CD4-positive, alpha-beta memory T cell (primary cell): Measurements from ENCODE around the gene CNDP2. TPM values are rescaled to one million over a fixed set of nuclear protein-coding genes. Genes with fewer than 3 reads are reported as not detected.
A peak's percentile ranks its signal among the peaks of the same experiment; 100 is the strongest.

Experiments
- CTCF ChIA-PET: fragments of 350-600 bp; sonication (Branson Sonifier 250); formaldehyde crosslinking; loops from one replicate; lab custom pipeline; 2021; ENCODE audit warnings: inconsistent platforms; ENCODE audit not compliant: partially characterized antibody; lab: Charles Lee
- POLR2A ChIA-PET: fragments of 350-600 bp; sonication (Branson Sonifier 250); formaldehyde crosslinking; loops from one replicate; lab custom pipeline; 2021; ENCODE audit not compliant: partially characterized antibody; lab: Charles Lee
- DNase-seq, 5 donors: peaks; one replicate each; pipeline versions ENCODE4 v3.0.0 to v3.0.0-alpha.2; 2020 to 2022; ENCODE audit warnings: mixed read lengths in 1 of 5
- H3K27ac ChIP-seq: one replicate; pipeline ENCODE4 v1.7.0; 2013; ENCODE audit warnings: low read depth, low read length
- H3K27me3 ChIP-seq: 2 replicates; pipeline ENCODE4 v1.7.0; 2013; ENCODE audit warnings: mild to moderate bottlenecking, low read length, moderate library complexity; ENCODE audit not compliant: insufficient read depth
- H3K36me3 ChIP-seq: 2 replicates; pipeline ENCODE4 v1.7.0; 2013; ENCODE audit warnings: mild to moderate bottlenecking, low read length, moderate library complexity; ENCODE audit not compliant: insufficient read depth
- H3K4me1 ChIP-seq: 2 replicates; pipeline ENCODE4 v1.7.0; 2013; ENCODE audit warnings: mild to moderate bottlenecking, low read length, moderate library complexity; ENCODE audit not compliant: insufficient read depth
- H3K4me3 ChIP-seq, 2 donors: one replicate each; pipeline ENCODE4 v1.7.0; 2013; ENCODE audit warnings: low read length in 2 of 2, mild to moderate bottlenecking in 1 of 2
- H3K9me3 ChIP-seq, 2 donors: one replicate each; pipeline ENCODE4 v1.7.0; 2013; ENCODE audit warnings: low read length in 2 of 2, control low read depth in 1 of 2; ENCODE audit not compliant: control insufficient read depth in 1 of 2
- H3K27ac Mint-ChIP-seq, 7 donors: one replicate each; pipeline ENCODE4 v1.8.0; 2020 to 2021; ENCODE audit warnings: mixed read lengths in 7 of 7, mild to moderate bottlenecking in 6 of 7, inconsistent platforms in 3 of 7, moderate library complexity in 3 of 7
- H3K27me3 Mint-ChIP-seq, 2 donors: one replicate each; pipeline ENCODE4 v1.8.0; 2020 to 2021; ENCODE audit warnings: mixed read lengths in 2 of 2
- H3K36me3 Mint-ChIP-seq, 2 donors: one replicate each; pipeline ENCODE4 v1.8.0; 2020 to 2021; ENCODE audit warnings: mixed read lengths in 2 of 2, inconsistent platforms in 1 of 2, mild to moderate bottlenecking in 1 of 2
- H3K4me1 Mint-ChIP-seq, 4 donors: one replicate each; pipeline ENCODE4 v1.8.0; 2020 to 2021; ENCODE audit warnings: mixed read lengths in 4 of 4, mild to moderate bottlenecking in 1 of 4
- H3K4me3 Mint-ChIP-seq, 8 donors: one replicate each; pipeline ENCODE4 v1.8.0; 2020 to 2021; ENCODE audit warnings: mixed read lengths in 8 of 8, mild to moderate bottlenecking in 7 of 8, moderate library complexity in 6 of 8, inconsistent platforms in 3 of 8
- H3K9me3 Mint-ChIP-seq, 8 donors: one replicate each; pipeline ENCODE4 v1.8.0; 2020 to 2021; ENCODE audit warnings: mixed read lengths in 8 of 8, mild to moderate bottlenecking in 5 of 8, inconsistent platforms in 3 of 8, moderate library complexity in 1 of 8
- intact Hi-C: fragments of 100-400 bp; cut with micrococcal nuclease; formaldehyde crosslinking; loops from one replicate; pipeline ENCODE4 v1.15.1; 2023
- polyA plus RNA-seq, 2 donors: library from polyadenylated mRNA; unstranded; fragments of 300-500 nt; fragmentation: Illumina TruSeq; gene quantifications; one replicate each; pipeline ENCODE4 v1.2.3, GENCODE V29; 2021
- total RNA-seq, 2 experiments: library from RNA; stranded (reverse); gene quantifications; one replicate each; pipeline ENCODE4 v1.2.3, GENCODE V29; 2021

CNDP2 gene
- total and polyA plus RNA-seq, 4 experiments from 2014 or later, result 123 to 153 (median 141) TPM

GRCh38 chr18:74546751-74547530, 50.8 kb downstream of the CNDP2 start:
- Histone ChIP-seq H3K4me1 (no peaks in the 10 kb centered on the region), H3K9me3 (no peaks in the 10 kb centered on the region), H3K4me3 (no peak overlapping the region), H3K27me3 (no peaks in the 10 kb centered on the region), H3K36me3 (no peaks in the 10 kb centered on the region), H3K27ac (no peak overlapping the region)
- no peak overlapping the region for H3K27ac Mint-ChIP-seq
- no peak overlapping the region for H3K4me3 Mint-ChIP-seq
- H3K9me3 Mint-ChIP-seq, result peaks cover 0 to 15% (median 6%) of the 10 kb centered on the region in 8 donors
- CTCF ChIA-PET, result interaction anchor here (1.5 kb wide), 1 partner anchor 193 kb away, joined by 8 read pairs; no protein-coding TSS in a partner anchor
- no peak for DNase-seq
- H3K4me1 Mint-ChIP-seq, result peaks cover 0 to 2% (median 0%) of the 10 kb centered on the region in 4 donors
- POLR2A ChIA-PET, result no interaction called here
- peaks cover 0 to 1% of the 10 kb centered on the region in 2 donors for H3K36me3 Mint-ChIP-seq
- peaks cover 4% of the 10 kb centered on the region in 2 donors for H3K27me3 Mint-ChIP-seq
- intact Hi-C loops, result no loop called here

DNA sequence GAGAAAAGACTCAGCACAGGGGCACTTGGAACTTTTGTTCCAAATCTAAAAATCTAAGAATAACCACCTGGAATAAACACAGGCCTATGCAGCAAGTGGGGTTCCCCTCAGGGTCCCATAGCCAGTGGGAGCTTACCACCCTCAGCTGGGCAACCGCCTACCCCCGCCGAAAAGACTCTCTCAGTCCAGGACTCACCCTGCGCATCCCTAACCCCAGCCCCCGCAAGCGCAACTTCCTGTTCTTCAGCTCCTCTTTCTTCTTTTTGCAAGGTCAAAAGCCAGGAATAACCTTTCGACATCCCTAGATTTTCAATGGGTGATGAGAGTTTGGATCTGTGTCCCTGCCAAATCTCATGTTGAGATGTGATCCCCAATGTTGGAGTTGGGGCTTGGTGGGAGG, 51.7 kb downstream of the CNDP2 start:
- Mint-ChIP-seq H3K4me3 (no peak overlapping the region), H3K27me3 (peaks cover 5% of the 10 kb centered on the region in 2 donors), H3K36me3 (peaks cover 0 to 1% of the 10 kb centered on the region in 2 donors), H3K4me1 (no peaks in the 10 kb centered on the region), H3K27ac (no peak overlapping the region), H3K9me3 (peaks cover 0 to 15% (median 6%) of the 10 kb centered on the region in 8 donors)
- Histone ChIP-seq H3K4me3 (no peak overlapping the region), H3K9me3 (no peaks in the 10 kb centered on the region), H3K27ac (no peak overlapping the region), H3K36me3 (no peaks in the 10 kb centered on the region), H3K27me3 (no peaks in the 10 kb centered on the region), H3K4me1 (no peaks in the 10 kb centered on the region)
- ChIA-PET POLR2A (no interaction called here), CTCF (no interaction called here)
- no peak for DNase-seq
- intact Hi-C loops, result no loop called here

DNA sequence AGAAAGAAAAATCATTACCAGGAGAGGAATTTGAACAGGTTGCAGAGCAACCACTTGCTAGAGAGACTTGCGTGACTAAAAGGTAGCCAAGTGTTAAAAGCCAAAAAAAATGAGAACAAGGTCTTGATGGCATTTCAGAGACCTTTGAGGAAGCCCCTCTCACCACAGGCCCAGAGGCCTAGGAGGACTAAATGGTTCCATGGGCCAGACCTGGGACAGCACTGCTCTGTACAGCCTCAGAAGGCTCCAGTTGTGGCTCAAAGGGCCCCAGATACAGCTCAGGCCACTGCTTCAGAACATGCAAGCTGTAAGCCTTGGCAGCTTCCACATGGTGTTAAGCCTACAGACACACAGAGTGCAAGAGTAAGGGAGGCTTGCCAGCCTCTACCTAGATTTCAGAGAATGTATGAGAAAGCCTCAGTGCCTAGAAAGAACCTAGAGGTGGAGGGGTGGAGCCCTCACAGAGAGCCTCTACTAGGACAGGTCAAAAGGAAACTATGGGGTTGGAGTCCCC, 53.5 kb downstream of the CNDP2 start:
- POLR2A ChIA-PET, result no interaction called here
- intact Hi-C loops, result no loop called here

DNA sequence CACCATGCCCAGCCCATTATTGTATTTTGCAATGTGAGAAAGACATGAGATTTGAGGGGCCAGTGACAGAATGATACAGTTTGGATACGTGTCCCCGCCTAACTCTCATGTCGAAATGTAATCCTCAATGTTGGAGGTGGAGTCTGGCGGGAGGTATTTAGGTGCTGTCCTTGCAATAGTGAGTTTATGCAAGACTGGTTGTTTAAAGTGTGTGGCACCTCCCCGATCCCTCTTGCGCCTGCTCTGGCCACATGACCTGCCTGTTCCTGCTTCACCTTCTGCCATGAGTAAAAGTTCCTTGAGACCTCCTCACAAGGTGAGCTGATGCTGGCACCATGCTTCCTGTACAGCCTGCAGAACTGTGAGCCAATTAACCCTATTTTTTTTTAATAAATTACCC, 54.7 kb downstream of the CNDP2 start:
- CTCF ChIA-PET, result interaction anchor here (1.0 to 4.2 kb wide), 11 partner anchors 9 to 471 kb away, joined by 3 to 63 read pairs (median 13); partner anchors contain the start of gene CNDP2
- Histone ChIP-seq H3K4me1 (no peaks in the 10 kb centered on the region), H3K27ac (no peak overlapping the region), H3K9me3 (no peaks in the 10 kb centered on the region), H3K27me3 (no peaks in the 10 kb centered on the region), H3K4me3 (no peak overlapping the region), H3K36me3 (no peaks in the 10 kb centered on the region)
- no peak overlapping the region for H3K27ac Mint-ChIP-seq
- peaks cover 0 to 15% (median 6%) of the 10 kb centered on the region in 8 donors for H3K9me3 Mint-ChIP-seq
- peaks cover 4 to 11% of the 10 kb centered on the region in 2 donors for H3K27me3 Mint-ChIP-seq
- POLR2A ChIA-PET, result no interaction called here
- no peaks in the 10 kb centered on the region for H3K4me1 Mint-ChIP-seq
- H3K4me3 Mint-ChIP-seq, result no peak overlapping the region
- intact Hi-C loops, result no loop called here
- peaks cover 0 to 1% of the 10 kb centered on the region in 2 donors for H3K36me3 Mint-ChIP-seq
- DNase-seq, result no peak

More for the DNA sequence above, 53.5 kb downstream of the CNDP2 start:
- Histone ChIP-seq H3K27me3 (no peaks in the 10 kb centered on the region), H3K4me3 (no peak overlapping the region), H3K27ac (no peak overlapping the region), H3K4me1 (no peaks in the 10 kb centered on the region), H3K36me3 (no peaks in the 10 kb centered on the region), H3K9me3 (no peaks in the 10 kb centered on the region)
- no peak for DNase-seq
- Mint-ChIP-seq H3K36me3 (peaks cover 0 to 1% of the 10 kb centered on the region in 2 donors), H3K27ac (no peak overlapping the region), H3K4me1 (no peaks in the 10 kb centered on the region), H3K9me3 (peaks cover 0 to 15% (median 6%) of the 10 kb centered on the region in 8 donors), H3K27me3 (peaks cover 7 to 11% of the 10 kb centered on the region in 2 donors), H3K4me3 (no peak overlapping the region)
- CTCF ChIA-PET, result interaction anchor here (0.8 to 4.2 kb wide), 7 partner anchors 8 to 385 kb away, joined by 3 to 63 read pairs (median 5); partner anchors contain the start of gene CNDP2

- Mint-ChIP-seq H3K4me1 (no peaks in the 10 kb centered on the region), H3K4me3 (no peak overlapping the region), H3K27me3 (peaks cover 6 to 14% of the 10 kb centered on the region in 2 donors), H3K27ac (no peak overlapping the region), H3K9me3 (peaks cover 0 to 15% (median 6%) of the 10 kb centered on the region in 8 donors), H3K36me3 (peaks cover 0 to 1% of the 10 kb centered on the region in 2 donors)
- DNase-seq, result no peak
- H3K4me1 ChIP-seq, result no peaks in the 10 kb centered on the region
- H3K36me3 ChIP-seq, result no peaks in the 10 kb centered on the region
- H3K27me3 ChIP-seq, result no peaks in the 10 kb centered on the region
- ChIA-PET POLR2A (interaction anchor here (1.2 kb wide), 1 partner anchor 198 kb away, joined by 4 read pairs; no protein-coding TSS in a partner anchor), CTCF (interaction anchor here (0.7 to 4.2 kb wide), 45 partner anchors 8 to 927 kb away, joined by 3 to 63 read pairs (median 4); partner anchors contain the start of gene CNDP2)
- no peaks in the 10 kb centered on the region for H3K9me3 ChIP-seq
- no peak overlapping the region for H3K27ac ChIP-seq
- intact Hi-C loops, result no loop called here
- no peak overlapping the region for H3K4me3 ChIP-seq
Measured at GRCh38 chr18:74551452-74551851, 55.3 kb downstream of the CNDP2 start.

DNA sequence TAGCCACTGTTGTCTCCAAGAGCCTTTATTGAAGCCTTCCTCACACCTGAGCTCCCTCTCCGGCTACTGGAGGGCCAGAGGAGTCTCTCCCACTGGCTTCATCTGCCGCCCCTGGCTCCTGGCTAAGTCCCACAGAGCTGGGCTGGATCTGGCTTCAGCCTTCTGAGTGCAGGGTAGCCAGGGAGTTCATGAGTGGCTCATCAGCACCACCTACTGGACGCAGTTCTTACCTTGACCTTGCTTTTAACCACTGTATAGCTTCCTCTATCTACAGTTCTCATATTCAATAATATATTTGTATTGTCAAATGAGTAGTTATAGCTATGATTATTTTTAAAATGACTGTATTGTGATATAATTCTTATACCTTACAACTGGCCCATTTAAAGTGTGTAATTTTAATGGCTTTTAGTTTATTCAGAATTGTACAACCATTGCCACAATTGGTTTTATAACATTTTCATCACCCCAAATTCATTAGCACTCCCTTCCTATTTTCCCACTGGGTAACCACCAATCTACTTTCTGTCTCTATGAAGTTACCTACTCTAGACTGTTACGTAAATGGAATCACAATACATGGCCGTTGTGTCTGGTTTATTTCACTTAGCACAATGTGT, 55.9 kb downstream of the CNDP2 start:
- H3K27ac ChIP-seq, result no peak overlapping the region
- CTCF ChIA-PET, result interaction anchor here (0.6 to 4.2 kb wide), 48 partner anchors 9 to 926 kb away, joined by 3 to 63 read pairs (median 4); partner anchors contain the start of gene CNDP2
- H3K4me3 Mint-ChIP-seq, result no peak overlapping the region
- H3K36me3 ChIP-seq, result no peaks in the 10 kb centered on the region
- peak; percentile 62 to 73 (median 67) for DNase-seq
- no peaks in the 10 kb centered on the region for H3K27me3 ChIP-seq
- no peaks in the 10 kb centered on the region for H3K4me1 ChIP-seq
- no peaks in the 10 kb centered on the region for H3K4me1 Mint-ChIP-seq
- H3K4me3 ChIP-seq, result no peak overlapping the region
- H3K27me3 Mint-ChIP-seq, result peaks cover 8 to 16% of the 10 kb centered on the region in 2 donors
- H3K9me3 Mint-ChIP-seq, result peaks cover 0 to 15% (median 5%) of the 10 kb centered on the region in 8 donors
- peaks cover 0 to 1% of the 10 kb centered on the region in 2 donors for H3K36me3 Mint-ChIP-seq
- no peak overlapping the region for H3K27ac Mint-ChIP-seq
- POLR2A ChIA-PET, result interaction anchor here (1.2 kb wide), 1 partner anchor 199 kb away, joined by 4 read pairs; no protein-coding TSS in a partner anchor
- intact Hi-C loops, result loop anchor here (1.0 kb wide), 6 partner anchors 59 to 512 kb away; no protein-coding TSS in a partner anchor
- H3K9me3 ChIP-seq, result no peaks in the 10 kb centered on the region
